GM23338 (cell line): Measurements from ENCODE around the gene VPS4A. TPM values are rescaled to one million over a fixed set of nuclear protein-coding genes. Genes with fewer than 3 reads are reported as not detected.

Source experiments
- ATAC-seq: fragments of 200-7000 bp; cut with Tn5 transposase; 3 replicates; pipeline ENCODE4 v1.9.1; 2020
- DNase-seq: peaks from one replicate; pipeline ENCODE4 v3.0.0-alpha.2; 2015; ENCODE audit warnings: low spot score
- H2AFZ ChIP-seq: fragments of 200-600 bp; sonication (generic); 2 replicates; pipeline ENCODE4 v1.8.0; 2016; ENCODE audit warnings: antibody characterized with exemption, mild to moderate bottlenecking, moderate library complexity
- H3F3A ChIP-seq: fragments of 200-600 bp; sonication (generic); replicated peaks from 2 replicates; pipeline ENCODE4 v1.8.0; 2017; ENCODE audit warnings: antibody characterized with exemption, mixed run types, low read depth
- H3K27ac ChIP-seq: fragments of 200-600 bp; sonication (generic); 2 replicates; pipeline ENCODE4 v1.6.1; 2016; ENCODE audit warnings: low read depth
- H3K27me3 ChIP-seq: fragments of 200-600 bp; sonication (generic); 2 replicates; pipeline ENCODE4 v1.8.0; 2016; ENCODE audit warnings: mild to moderate bottlenecking, mixed run types, moderate library complexity; ENCODE audit not compliant: insufficient read depth
- H3K36me3 ChIP-seq: fragments of 200-600 bp; sonication (generic); 2 replicates; pipeline ENCODE4 v1.8.0; 2016; ENCODE audit warnings: mild to moderate bottlenecking; ENCODE audit not compliant: insufficient read depth
- H3K4me1 ChIP-seq: fragments of 200-600 bp; sonication (generic); 2 replicates; pipeline ENCODE4 v1.8.0; 2016; ENCODE audit warnings: mild to moderate bottlenecking, moderate library complexity; ENCODE audit not compliant: insufficient read depth
- H3K4me2 ChIP-seq: fragments of 200-600 bp; sonication (generic); 2 replicates; pipeline ENCODE4 v1.7.1; 2017; ENCODE audit warnings: mixed run types
- H3K4me3 ChIP-seq: fragments of 200-600 bp; sonication (generic); 2 replicates; pipeline ENCODE4 v1.6.1; 2016; ENCODE audit warnings: mixed run types
- H3K79me2 ChIP-seq: fragments of 200-600 bp; sonication (generic); replicated peaks from 2 replicates; pipeline ENCODE4 v1.8.0; 2017; ENCODE audit warnings: mild to moderate bottlenecking; ENCODE audit not compliant: insufficient read depth
- H3K9me2 ChIP-seq: fragments of 200-600 bp; sonication (generic); 2 replicates; pipeline ENCODE4 v1.8.0; 2017; ENCODE audit not compliant: insufficient read depth
- H4K20me1 ChIP-seq: fragments of 200-600 bp; sonication (generic); replicated peaks from 2 replicates; pipeline ENCODE4 v1.8.0; 2017; ENCODE audit warnings: mild to moderate bottlenecking; ENCODE audit not compliant: insufficient read depth
- H3K27ac Mint-ChIP-seq: 2 replicates; pipeline ENCODE4 v1.8.0; 2020; ENCODE audit warnings: inconsistent platforms, mild to moderate bottlenecking, moderate library complexity, mixed read lengths
- H3K27me3 Mint-ChIP-seq: 3 replicates; pipeline ENCODE4 v1.8.0; 2022; ENCODE audit warnings: low read depth, mild to moderate bottlenecking, moderate library complexity, mixed read lengths, inconsistent platforms; ENCODE audit not compliant: insufficient read depth, poor library complexity
- H3K36me3 Mint-ChIP-seq: 3 replicates; pipeline ENCODE4 v1.8.0; 2021; ENCODE audit warnings: low read depth, mild to moderate bottlenecking, inconsistent platforms, moderate library complexity, mixed read lengths
- H3K4me1 Mint-ChIP-seq: 3 replicates; pipeline ENCODE4 v1.8.0; 2020; ENCODE audit warnings: mild to moderate bottlenecking, inconsistent platforms, mixed read lengths
- H3K4me3 Mint-ChIP-seq: 3 replicates; pipeline ENCODE4 v1.8.0; 2021; ENCODE audit warnings: moderate library complexity, mild to moderate bottlenecking, inconsistent platforms, mixed read lengths
- H3K9me3 Mint-ChIP-seq: 3 replicates; pipeline ENCODE4 v1.8.0; 2020; ENCODE audit warnings: moderate library complexity, mild to moderate bottlenecking, inconsistent platforms, mixed read lengths
- CREB1 ChIP-seq: fragments of 250-450 bp; sonication (Bioruptor Pico); IDR thresholded peaks from 2 replicates; pipeline ENCODE4 v1.5.0; 2020; ENCODE audit warnings: low read depth, mild to moderate bottlenecking, moderate library complexity
- CTCF ChIP-seq, 2 experiments: fragments of 200-600 bp in 1 of 2; sonication (generic) in 1 of 2; conservative IDR thresholded peaks; 2 replicates each; pipeline versions ENCODE4 v1.5.1 to v1.6.1; 2016 to 2017; ENCODE audit warnings: antibody characterized with exemption in 2 of 2, low read depth in 2 of 2, mild to moderate bottlenecking in 2 of 2, moderate library complexity in 1 of 2
- ETS1 ChIP-seq: IDR thresholded peaks from 2 replicates; pipeline ENCODE4 v1.6.1; 2016; ENCODE audit warnings: antibody characterized with exemption
- EZH2 ChIP-seq: fragments of 200-600 bp; sonication (generic); IDR thresholded peaks from one replicate; pipeline ENCODE4 v1.8.0; 2017; ENCODE audit warnings: antibody characterized with exemption, mild to moderate bottlenecking, low read depth; ENCODE audit not compliant: unreplicated experiment
- EZH2phosphoT487 ChIP-seq: fragments of 200-600 bp; sonication (generic); IDR thresholded peaks from one replicate; pipeline ENCODE4 v1.8.1; 2018; ENCODE audit warnings: antibody characterized with exemption; ENCODE audit not compliant: unreplicated experiment
- NANOG ChIP-seq: IDR thresholded peaks from 2 replicates; pipeline ENCODE4 v1.6.1; 2016; ENCODE audit warnings: antibody characterized with exemption, borderline replicate concordance
- POLR2AphosphoS5 ChIP-seq: IDR thresholded peaks from 2 replicates; pipeline ENCODE4 v1.6.1; 2016; ENCODE audit warnings: antibody characterized with exemption, low read depth
- REST ChIP-seq: IDR thresholded peaks from one replicate; pipeline ENCODE4 v1.6.1; 2018; ENCODE audit warnings: antibody characterized with exemption; ENCODE audit not compliant: unreplicated experiment
- STAT1 ChIP-seq: IDR thresholded peaks from one replicate; pipeline ENCODE4 v1.6.1; 2016; ENCODE audit warnings: antibody characterized with exemption; ENCODE audit not compliant: unreplicated experiment
- ZNF114 ChIP-seq: fragments of 250-450 bp; sonication (Bioruptor Pico); IDR thresholded peaks from 2 replicates; pipeline ENCODE4 v1.5.0; 2020; ENCODE audit warnings: mild to moderate bottlenecking, moderate library complexity
- ZNF331 ChIP-seq: fragments of 250-450 bp; sonication (Bioruptor Pico); IDR thresholded peaks from 2 replicates; pipeline ENCODE4 v1.5.0; 2020; ENCODE audit warnings: low read depth, mild to moderate bottlenecking, moderate library complexity
- polyA plus RNA-seq: library from polyadenylated mRNA; unstranded; fragments of >200 nt; fragmentation: Nextera tagmentation; extraction: Ambion mirVana; gene quantifications from 2 replicates; pipeline ENCODE4 v1.2.1, GENCODE V29; 2016
- total RNA-seq: library from RNA; depleted of rRNA; stranded (reverse); fragments of >200 nt; shearing (Covaris generic); gene quantifications from 2 replicates; pipeline ENCODE4 v1.2.3, GENCODE V29; 2014

Gene VPS4A
- total and polyA plus RNA-seq, 2 experiments from 2014 or later: 29.1 to 32.7 TPM

GRCh38 chr16:69330286-69331109 is 19.3 kb downstream of the VPS4A start, which contains the start of gene PDF:
TSS of gene PDF (minus strand) at chr16:69330588. CDS start at chr16:69330570, 18 bp downstream.
- peak within 1 kb of the TSS; percentile 90 for H3K4me3 ChIP-seq
- peak within 1 kb of the TSS; percentile 95 for H3K27ac Mint-ChIP-seq
- peaks cover 21% of the 10 kb centered on the region for H3K4me1 ChIP-seq
- peaks cover 27% of the 10 kb centered on the region for H3K36me3 ChIP-seq
- peaks cover 41% of the 10 kb centered on the region for H3F3A ChIP-seq
- H3K4me2 ChIP-seq: peak within 1 kb of the TSS; percentile 95
- peaks cover 18% of the 10 kb centered on the region for H3K4me1 Mint-ChIP-seq
- peak within 1 kb of the TSS; percentile 99 for H3K27ac ChIP-seq
- H4K20me1 ChIP-seq: peaks cover 41% of the 10 kb centered on the region
- peaks cover 20% of the 10 kb centered on the region for H3K27me3 Mint-ChIP-seq
- H3K4me3 Mint-ChIP-seq: peak within 1 kb of the TSS; percentile 90
- 0 out of 3 replicates have a peak, but pooled peaks cover 4% of the 10 kb centered on the region for H3K9me3 Mint-ChIP-seq
- DNase-seq (peak; percentile 98), ATAC-seq (peak; percentile 90)
- peaks cover 63% of the 10 kb centered on the region for H3K79me2 ChIP-seq
- peak within 1 kb of the TSS; percentile 80; the same call in 1 of the 2 replicates for H2AFZ ChIP-seq
- no peak for TF ChIP-seq EZH2
- TF ChIP-seq NANOG: no peak
- no peak for TF ChIP-seq REST
- TF ChIP-seq POLR2AphosphoS5: peak; percentile 96
- peak; percentile 73 for TF ChIP-seq ETS1
- no peaks in the 10 kb centered on the region for H3K27me3 ChIP-seq
- peaks cover 81% of the 10 kb centered on the region for H3K36me3 Mint-ChIP-seq
- no peaks in the 10 kb centered on the region for H3K9me2 ChIP-seq

- Histone ChIP-seq H3K27ac (no peak overlapping the region), H3K4me1 (peaks cover 6% of the 10 kb centered on the region; the same call in 1 of the 2 replicates), H3K79me2 (peaks cover 47% of the 10 kb centered on the region), H3K9me2 (no peaks in the 10 kb centered on the region), H4K20me1 (peaks cover 16% of the 10 kb centered on the region), H2AFZ (no peak overlapping the region), H3K27me3 (no peaks in the 10 kb centered on the region), H3F3A (peaks cover 34% of the 10 kb centered on the region), H3K4me2 (no peak overlapping the region), H3K4me3 (no peak overlapping the region), H3K36me3 (peaks cover 23% of the 10 kb centered on the region)
- no peaks in the 10 kb centered on the region; the same call in 2 of the 3 replicates for H3K9me3 Mint-ChIP-seq
- peaks cover 10% of the 10 kb centered on the region; the same call in 2 of the 3 replicates for H3K4me1 Mint-ChIP-seq
- no peak for DNase-seq
- H3K27ac Mint-ChIP-seq: no peak overlapping the region
- ATAC-seq: no peak
- H3K4me3 Mint-ChIP-seq: no peak overlapping the region
- peaks cover 11% of the 10 kb centered on the region for H3K27me3 Mint-ChIP-seq
- H3K36me3 Mint-ChIP-seq: peaks cover 67% of the 10 kb centered on the region
- TF ChIP-seq EZH2phosphoT487 (no peak), STAT1 (no peak), REST (no peak), CREB1 (CRISPR knock-in tag) (no peak), NANOG (no peak), EZH2 (no peak), ETS1 (no peak), ZNF331 (CRISPR knock-in tag) (no peak), CTCF (conservative IDR thresholded peaks at IDR 0.05; ENCODE audit: low read depth in 2 of 2) (no peak), POLR2AphosphoS5 (no peak), ZNF114 (CRISPR knock-in tag) (no peak)
These were observed 23.5 kb downstream of the VPS4A start for GRCh38 chr16:69334696-69335095.
